ENCODE measurements around the gene ZYG11A. TPM values are rescaled to one million over a fixed set of nuclear protein-coding genes. Genes with fewer than 3 reads are reported as not detected.

The ZYG11A gene
- total RNA-seq, 1 experiment from 2014 or later = 0.36 TPM

GRCh38 chr1:52913537-52913936, 71.0 kb downstream of the ZYG11A start:
- Histone ChIP-seq H3K4me1 (ENCODE audit: control insufficient read depth, insufficient read depth, low read length) (no peaks in the 10 kb centered on the region), H3K4me3 (ENCODE audit: low read depth in 2 of 2, low read length in 2 of 2) (no peak overlapping the region), H3K27ac (ENCODE audit: low read length) (no peak overlapping the region), H3K9me3 (ENCODE audit: control insufficient read depth, insufficient read depth, low read depth, low read length) (no peaks in the 10 kb centered on the region), H3K36me3 (ENCODE audit: control insufficient read depth, insufficient read depth, low read length) (no peaks in the 10 kb centered on the region), H3K27me3 (ENCODE audit: control insufficient read depth, insufficient read depth, low read length) (no peaks in the 10 kb centered on the region)
- in situ Hi-C loops (cut with HindIII; ENCODE audit: low pct_unique_long_range_greater_than_20kb, low sequenced_read_pairs) (no loop called here), intact Hi-C loops (cut with micrococcal nuclease; ENCODE audit: unreplicated experiment) (no loop called here)
- BruUV-seq (replicated peaks) = no TSS peak
- ATAC-seq (no peak), DNase-seq (ENCODE audit: low read depth, low spot score) (no peak)
- POLR2A ChIA-PET = no interaction called here
- no peak for TF ChIP-seq REST (IDR thresholded peaks at IDR 0.05; ENCODE audit: insufficient read depth in 1 of 2, low read depth in 2 of 2, low read length in 1 of 2)
- no peak for TF ChIP-seq TCF7L2 (IDR thresholded peaks at IDR 0.05; ENCODE audit: low read depth, low read length)
- TF ChIP-seq SIN3A (IDR thresholded peaks at IDR 0.05; ENCODE audit: borderline replicate concordance, insufficient read depth, low read depth, low read length) = no peak
- TF ChIP-seq POLR2AphosphoS5 (IDR thresholded peaks at IDR 0.05; ENCODE audit: low read depth, low read length) = no peak
- TF ChIP-seq CTCF (IDR thresholded peaks at IDR 0.05) = no peak; the same call in 1 of the 2 replicates
- CTCF ChIA-PET = no interaction called here

- no peak for TF ChIP-seq CTCF (IDR thresholded peaks at IDR 0.05)
- no peak for TF ChIP-seq POLR2AphosphoS5 (IDR thresholded peaks at IDR 0.05; ENCODE audit: low read depth, low read length)
- no peak for TF ChIP-seq SIN3A (IDR thresholded peaks at IDR 0.05; ENCODE audit: borderline replicate concordance, insufficient read depth, low read depth, low read length)
- no peak for TF ChIP-seq REST (IDR thresholded peaks at IDR 0.05; ENCODE audit: insufficient read depth in 1 of 2, low read depth in 2 of 2, low read length in 1 of 2)
- no peak for TF ChIP-seq TCF7L2 (IDR thresholded peaks at IDR 0.05; ENCODE audit: low read depth, low read length)
- no peak overlapping the region for H3K4me3 ChIP-seq (ENCODE audit: low read depth in 2 of 2, low read length in 2 of 2)
- intact Hi-C loops (cut with micrococcal nuclease; ENCODE audit: unreplicated experiment) (no loop called here), in situ Hi-C loops (cut with HindIII; ENCODE audit: low pct_unique_long_range_greater_than_20kb, low sequenced_read_pairs) (no loop called here)
- H3K36me3 ChIP-seq (ENCODE audit: control insufficient read depth, insufficient read depth, low read length) = no peaks in the 10 kb centered on the region
- H3K27ac ChIP-seq (ENCODE audit: low read length) = no peak overlapping the region
- no peaks in the 10 kb centered on the region for H3K4me1 ChIP-seq (ENCODE audit: control insufficient read depth, insufficient read depth, low read length)
- H3K9me3 ChIP-seq (ENCODE audit: control insufficient read depth, insufficient read depth, low read depth, low read length) = no peaks in the 10 kb centered on the region
- POLR2A ChIA-PET = interaction anchor here (0.8 kb wide), 1 partner anchor 204 kb away, joined by 3 read pairs; no protein-coding TSS in a partner anchor
- CTCF ChIA-PET = no interaction called here
- no peaks in the 10 kb centered on the region for H3K27me3 ChIP-seq (ENCODE audit: control insufficient read depth, insufficient read depth, low read length)
- DNase-seq (ENCODE audit: low read depth, low spot score) (no peak), ATAC-seq (no peak)
- BruUV-seq (replicated peaks) = no TSS peak
Observed at GRCh38 chr1:52914463-52914862, 71.9 kb downstream of the ZYG11A start.

Data from Panc1 (cell line).